H9 (cell line): Measurements from ENCODE around the gene EPB41L1. TPM values are rescaled to one million over a fixed set of nuclear protein-coding genes. Genes with fewer than 3 reads are reported as not detected.

Experiments used
- DNase-seq: peaks from one replicate; pipeline ENCODE4 v3.0.0-alpha.2; 2017
- H2AFZ ChIP-seq: one replicate; pipeline ENCODE4 v1.6.1; 2013; ENCODE audit warnings: mild to moderate bottlenecking, low read length, control low read depth, moderate library complexity
- H2AK5ac ChIP-seq: 2 replicates; pipeline ENCODE4 v1.6.1; 2013; ENCODE audit warnings: low read length, control low read depth, mixed read lengths; ENCODE audit not compliant: insufficient read length
- H2BK120ac ChIP-seq: one replicate; pipeline ENCODE4 v1.6.1; 2013; ENCODE audit warnings: low read depth, mild to moderate bottlenecking, low read length, control low read depth, inconsistent platforms; ENCODE audit not compliant: poor library complexity, severe bottlenecking
- H2BK12ac ChIP-seq: 2 replicates; pipeline ENCODE4 v1.6.1; 2013; ENCODE audit warnings: low read length, control low read depth, mixed read lengths, low read depth; ENCODE audit not compliant: insufficient read length
- H2BK15ac ChIP-seq: 2 replicates; pipeline ENCODE4 v1.6.1; 2013; ENCODE audit warnings: low read depth, low read length, control low read depth
- H2BK20ac ChIP-seq: one replicate; pipeline ENCODE4 v1.6.1; 2013; ENCODE audit warnings: low read depth, mild to moderate bottlenecking, low read length, control low read depth, inconsistent platforms; ENCODE audit not compliant: poor library complexity, severe bottlenecking
- H2BK5ac ChIP-seq: 2 replicates; pipeline ENCODE4 v1.6.1; 2013; ENCODE audit warnings: low read length, control low read depth, mixed read lengths; ENCODE audit not compliant: insufficient read length
- H3K14ac ChIP-seq: 2 replicates; pipeline ENCODE4 v1.6.1; 2013; ENCODE audit warnings: low read length, control low read depth; ENCODE audit not compliant: insufficient read depth
- H3K18ac ChIP-seq: 2 replicates; pipeline ENCODE4 v1.6.1; 2013; ENCODE audit warnings: low read depth, mild to moderate bottlenecking, mixed read lengths, low read length, control low read depth; ENCODE audit not compliant: insufficient read length
- H3K23ac ChIP-seq: 2 replicates; pipeline ENCODE4 v1.6.1; 2013; ENCODE audit warnings: low read length, control low read depth, mixed read lengths, low read depth; ENCODE audit not compliant: insufficient read length
- H3K23me2 ChIP-seq: 2 replicates; pipeline ENCODE4 v1.6.1; 2013; ENCODE audit warnings: low read depth, mild to moderate bottlenecking, mixed read lengths, low read length, control low read depth; ENCODE audit not compliant: insufficient read length, poor library complexity, severe bottlenecking
- H3K27ac ChIP-seq: 2 replicates; pipeline ENCODE4 v1.5.1; 2013; ENCODE audit warnings: low read length, control low read depth, mixed read lengths, low read depth; ENCODE audit not compliant: insufficient read length
- H3K27me3 ChIP-seq: 2 replicates; pipeline ENCODE4 v1.6.1; 2013; ENCODE audit warnings: low read length, control low read depth, inconsistent platforms; ENCODE audit not compliant: insufficient read depth
- H3K4ac ChIP-seq: 2 replicates; pipeline ENCODE4 v1.6.1; 2013; ENCODE audit warnings: low read depth, mild to moderate bottlenecking, control low read depth, inconsistent platforms, low read length, moderate library complexity
- H3K4me1 ChIP-seq: 2 replicates; pipeline ENCODE4 v1.6.1; 2013; ENCODE audit warnings: low read length, control low read depth, inconsistent platforms; ENCODE audit not compliant: insufficient read depth
- H3K4me2 ChIP-seq: 2 replicates; pipeline ENCODE4 v1.6.1; 2013; ENCODE audit warnings: low read length, control low read depth, mixed read lengths; ENCODE audit not compliant: insufficient read length, insufficient read depth
- H3K56ac ChIP-seq: 2 replicates; pipeline ENCODE4 v1.6.1; 2013; ENCODE audit warnings: low read depth, mild to moderate bottlenecking, mixed read lengths, low read length, control low read depth; ENCODE audit not compliant: insufficient read length
- H3K79me1 ChIP-seq: 2 replicates; pipeline ENCODE4 v1.6.1; 2013; ENCODE audit warnings: low read depth, mild to moderate bottlenecking, moderate library complexity, low read length, control low read depth, inconsistent platforms; ENCODE audit not compliant: insufficient read depth, poor library complexity, severe bottlenecking
- H3K79me2 ChIP-seq: 2 replicates; pipeline ENCODE4 v1.6.1; 2013; ENCODE audit warnings: low read length, control low read depth, inconsistent platforms; ENCODE audit not compliant: insufficient read depth
- H3K9ac ChIP-seq: 2 replicates; pipeline ENCODE4 v1.6.1; 2013; ENCODE audit warnings: low read length, control low read depth, mixed read lengths; ENCODE audit not compliant: insufficient read length; ENCODE audit errors: extremely low read depth
- H3K9me3 ChIP-seq: one replicate; pipeline ENCODE4 v1.6.1; 2013; ENCODE audit warnings: low read depth, low read length, inconsistent platforms; ENCODE audit not compliant: control insufficient read depth
- H3T11ph ChIP-seq: one replicate; pipeline ENCODE4 v1.6.1; 2013; ENCODE audit warnings: mild to moderate bottlenecking, low read length, control low read depth, inconsistent platforms
- H4K20me1 ChIP-seq: one replicate; pipeline ENCODE4 v1.6.1; 2013; ENCODE audit not compliant: control insufficient read depth, insufficient read length, insufficient read depth
- H4K5ac ChIP-seq: 2 replicates; pipeline ENCODE4 v1.6.1; 2013; ENCODE audit warnings: low read depth, mild to moderate bottlenecking, mixed read lengths, low read length, control low read depth; ENCODE audit not compliant: insufficient read length
- H4K8ac ChIP-seq: replicated peaks from 2 replicates; pipeline ENCODE4 v1.6.1; 2013; ENCODE audit warnings: low read length, control low read depth, mixed read lengths, low read depth; ENCODE audit not compliant: insufficient read length
- H4K91ac ChIP-seq: 2 replicates; pipeline ENCODE4 v1.6.1; 2013; ENCODE audit warnings: low read depth, mild to moderate bottlenecking, moderate library complexity, mixed read lengths, low read length, control low read depth; ENCODE audit not compliant: insufficient read length
- H3K27ac Mint-ChIP-seq, 3 experiments: 2 replicates in 2 of 3; 3 replicates in 1 of 3; pipeline ENCODE4 v1.8.0; 2020 to 2021; ENCODE audit warnings: mixed read lengths in 3 of 3, mild to moderate bottlenecking in 1 of 3, moderate library complexity in 1 of 3
- H3K27me3 Mint-ChIP-seq: 2 replicates; pipeline ENCODE4 v1.8.0; 2021; ENCODE audit warnings: low read depth, mild to moderate bottlenecking, moderate library complexity, mixed read lengths
- H3K36me3 Mint-ChIP-seq, 3 experiments: 2 replicates in 2 of 3; 3 replicates in 1 of 3; pipeline ENCODE4 v1.8.0; 2020 to 2021; ENCODE audit warnings: low read depth in 3 of 3, mixed read lengths in 3 of 3; ENCODE audit not compliant: insufficient read depth in 1 of 3
- H3K4me1 Mint-ChIP-seq, 2 experiments: 2 replicates each; pipeline ENCODE4 v1.8.0; 2020; ENCODE audit warnings: mixed read lengths in 2 of 2
- H3K4me3 Mint-ChIP-seq, 2 experiments: 2 replicates in 1 of 2; 3 replicates in 1 of 2; pipeline ENCODE4 v1.8.0; 2020 to 2021; ENCODE audit warnings: mild to moderate bottlenecking in 2 of 2, mixed read lengths in 2 of 2, moderate library complexity in 1 of 2
- H3K9me3 Mint-ChIP-seq, 2 experiments: 2 replicates in 1 of 2; 3 replicates in 1 of 2; pipeline ENCODE4 v1.8.0; 2020; ENCODE audit warnings: mild to moderate bottlenecking in 2 of 2, mixed read lengths in 2 of 2, moderate library complexity in 1 of 2
- CTCF ChIP-seq: fragments of 200-600 bp; sonication (generic); conservative IDR thresholded peaks from 3 replicates; pipeline ENCODE4 v1.8.0; 2021; ENCODE audit warnings: antibody characterized with exemption, mild to moderate bottlenecking
- WGBS: extraction: QIAGEN DNeasy Blood & Tissue Kit; methylation state at CpG from one replicate; pipeline ENCODE4 v1.1.7; 2013; ENCODE audit warnings: missing lambda C conversion rate, low lambda C conversion rate, mixed read lengths; ENCODE audit not compliant: insufficient read length; ENCODE audit errors: extremely low coverage; 5-methylcytosine and 5-hydroxymethylcytosine counted together
- total RNA-seq: library from RNA; stranded (reverse); gene quantifications from 2 replicates; pipeline ENCODE4 v1.2.1, GENCODE V29; 2021

Gene EPB41L1
- total RNA-seq, 1 experiment from 2014 or later = 31.1 TPM

- Histone ChIP-seq H3K27ac (no peak overlapping the region), H2BK120ac (no peak overlapping the region), H3K9ac (no peak overlapping the region), H3K4me1 (no peaks in the 10 kb centered on the region), H3K79me2 (no peaks in the 10 kb centered on the region), H3K9me3 (no peaks in the 10 kb centered on the region), H4K8ac (no peak overlapping the region), H2AFZ (no peak overlapping the region), H4K5ac (no peak overlapping the region), H2BK5ac (no peak overlapping the region), H3K79me1 (no peaks in the 10 kb centered on the region), H2BK15ac (no peak overlapping the region), H3K23me2 (no peaks in the 10 kb centered on the region), H3K14ac (no peak overlapping the region), H2BK20ac (no peak overlapping the region), H3T11ph (no peak overlapping the region), H3K56ac (no peak overlapping the region), H4K20me1 (no peaks in the 10 kb centered on the region), H3K27me3 (no peaks in the 10 kb centered on the region), H3K18ac (no peak overlapping the region), H2BK12ac (no peak overlapping the region), H3K4me2 (no peak overlapping the region), H3K4ac (no peak overlapping the region), H4K91ac (no peak overlapping the region), H3K23ac (no peak overlapping the region), H2AK5ac (no peak overlapping the region)
- no peaks in the 10 kb centered on the region for H3K9me3 Mint-ChIP-seq
- DNase-seq = no peak
- WGBS = no CpG with 5 or more reads among the region's 17 CpGs
- H3K27me3 Mint-ChIP-seq = peaks cover 26% of the 10 kb centered on the region
- H3K4me1 Mint-ChIP-seq = peaks cover 5 to 12% of the 10 kb centered on the region in 2 experiments
- H3K27ac Mint-ChIP-seq = peak overlapping the region in 1 of 3 experiments; percentile 11; a peak in 1 of 7 replicates
- TF ChIP-seq CTCF = no peak
- H3K36me3 Mint-ChIP-seq = no peaks in the 10 kb centered on the region
- H3K4me3 Mint-ChIP-seq = no peak overlapping the region
Observed at GRCh38 chr20:36121981-36122930, 32.3 kb upstream of the EPB41L1 start.
